Osteoblast (primary cell): ENCODE measurements around the gene MTR. TPM values are rescaled to one million over a fixed set of nuclear protein-coding genes. Genes with fewer than 3 reads are reported as not detected.
A peak's percentile ranks its signal among the peaks of the same experiment; 100 is the strongest.

Experiments
- DNase-seq: peaks from one replicate; pipeline ENCODE4 v3.0.0; 2011; ENCODE audit warnings: low spot score, mixed read lengths; ENCODE audit not compliant: insufficient read length; ENCODE audit errors: missing footprints
- H2AFZ ChIP-seq: 2 replicates; pipeline ENCODE4 v1.6.0; 2011; ENCODE audit warnings: mild to moderate bottlenecking, low read length
- H3K27ac ChIP-seq: 2 replicates; pipeline ENCODE4 v1.5.1; 2011; ENCODE audit warnings: mild to moderate bottlenecking, low read depth, low read length, moderate library complexity
- H3K27me3 ChIP-seq: 2 replicates; pipeline ENCODE4 v1.6.0; 2012; ENCODE audit warnings: mild to moderate bottlenecking, control low read depth, inconsistent platforms, low read length, moderate library complexity; ENCODE audit not compliant: insufficient read depth
- H3K36me3 ChIP-seq: 2 replicates; pipeline ENCODE4 v1.5.1; 2011; ENCODE audit warnings: mild to moderate bottlenecking, low read length, control low read depth, moderate library complexity; ENCODE audit not compliant: insufficient read depth
- H3K4me1 ChIP-seq: 2 replicates; pipeline ENCODE4 v1.5.1; 2011; ENCODE audit warnings: mild to moderate bottlenecking, low read length, control low read depth, moderate library complexity; ENCODE audit not compliant: insufficient read depth
- H3K4me2 ChIP-seq: 2 replicates; pipeline ENCODE4 v1.6.0; 2011; ENCODE audit warnings: mild to moderate bottlenecking, low read length; ENCODE audit not compliant: insufficient read depth
- H3K4me3 ChIP-seq: fragments of 200-600 bp; sonication (generic); 3 replicates; pipeline ENCODE4 v1.5.1; 2012; ENCODE audit warnings: mild to moderate bottlenecking, low read length, inconsistent platforms; ENCODE audit not compliant: insufficient read depth
- H3K79me2 ChIP-seq: 2 replicates; pipeline ENCODE4 v1.6.0; 2012; ENCODE audit warnings: mild to moderate bottlenecking, low read length, control low read depth, inconsistent platforms; ENCODE audit not compliant: insufficient read depth
- H3K9me3 ChIP-seq: 2 replicates; pipeline ENCODE4 v1.5.1; 2011; ENCODE audit warnings: low read depth, low read length, control low read depth
- H4K20me1 ChIP-seq: 2 replicates; pipeline ENCODE4 v1.6.0; 2012; ENCODE audit warnings: mild to moderate bottlenecking, low read length, control low read depth; ENCODE audit not compliant: insufficient read depth
- CTCF ChIP-seq: IDR thresholded peaks from 2 replicates; pipeline ENCODE4 v1.5.1; 2011; ENCODE audit warnings: mild to moderate bottlenecking, low read depth, low read length, moderate library complexity; ENCODE audit errors: extremely low read depth
- total RNA-seq: library from RNA; depleted of rRNA; stranded (reverse); fragments of >200 nt; gene quantifications from 2 replicates; pipeline ENCODE4 v1.2.3, GENCODE V29; 2012

The MTR gene
- total RNA-seq, 1 donor: 30.0 TPM

GRCh38 chr1:236890152-236891056 lies 95.3 kb downstream of the MTR start:
- Histone ChIP-seq H3K4me1 (no peaks in the 10 kb centered on the region), H3K27me3 (no peaks in the 10 kb centered on the region)
- DNase-seq: no peak

GRCh38 chr1:236893626-236894545 lies 98.8 kb downstream of the MTR start:
- Histone ChIP-seq H3K36me3 (peaks cover 64% of the 10 kb centered on the region), H3K79me2 (no peaks in the 10 kb centered on the region), H2AFZ (no peak overlapping the region), H3K4me3 (no peak overlapping the region), H3K9me3 (no peaks in the 10 kb centered on the region), H3K27me3 (no peaks in the 10 kb centered on the region), H3K4me2 (no peak overlapping the region), H3K27ac (no peak overlapping the region), H3K4me1 (no peaks in the 10 kb centered on the region), H4K20me1 (peaks cover 3% of the 10 kb centered on the region)
- no peak for DNase-seq
- no peak for TF ChIP-seq CTCF

More at GRCh38 chr1:236890152-236891056, 95.3 kb downstream of the MTR start:
- Histone ChIP-seq H3K4me2 (no peak overlapping the region), H3K27ac (no peak overlapping the region), H3K36me3 (peaks cover 59% of the 10 kb centered on the region), H3K79me2 (no peaks in the 10 kb centered on the region), H3K9me3 (no peaks in the 10 kb centered on the region), H3K4me3 (no peak overlapping the region), H2AFZ (no peak overlapping the region), H4K20me1 (peaks cover 3% of the 10 kb centered on the region)
- no peak for TF ChIP-seq CTCF

GRCh38 chr1:236895665-236896387 lies 100.7 kb downstream of the MTR start:
- H3K4me3 ChIP-seq: no peak overlapping the region
- no peaks in the 10 kb centered on the region for H3K79me2 ChIP-seq
- no peaks in the 10 kb centered on the region for H3K9me3 ChIP-seq
- H3K27ac ChIP-seq: no peak overlapping the region
- peaks cover 57% of the 10 kb centered on the region for H3K36me3 ChIP-seq
- no peak for TF ChIP-seq CTCF
- H3K4me2 ChIP-seq: no peak overlapping the region
- peak; percentile 8 for DNase-seq
- H4K20me1 ChIP-seq: peaks cover 3% of the 10 kb centered on the region
- no peaks in the 10 kb centered on the region for H3K4me1 ChIP-seq
- no peak overlapping the region for H2AFZ ChIP-seq
- no peaks in the 10 kb centered on the region for H3K27me3 ChIP-seq
